Endodermal cell (in vitro differentiated cells): Measurements from ENCODE around the gene PLCB1. TPM values are rescaled to one million over a fixed set of nuclear protein-coding genes. Genes with fewer than 3 reads are reported as not detected.

Source experiments
- DNase-seq: peaks from one replicate; pipeline ENCODE4 v3.0.0-alpha.2; 2017
- H3K27ac ChIP-seq: 2 replicates; pipeline ENCODE4 v1.5.1; 2013; ENCODE audit warnings: mild to moderate bottlenecking, low read depth, low read length, moderate library complexity
- H3K27me3 ChIP-seq: 2 replicates; pipeline ENCODE4 v1.6.1; 2013; ENCODE audit warnings: mild to moderate bottlenecking, low read length, moderate library complexity; ENCODE audit not compliant: insufficient read depth, control insufficient read depth, poor library complexity, severe bottlenecking
- H3K36me3 ChIP-seq: 2 replicates; pipeline ENCODE4 v1.7.0; 2013; ENCODE audit warnings: mild to moderate bottlenecking, low read length, moderate library complexity; ENCODE audit not compliant: control insufficient read depth, insufficient read depth
- H3K4me1 ChIP-seq: one replicate; pipeline ENCODE4 v1.7.0; 2013; ENCODE audit warnings: low read length; ENCODE audit not compliant: control insufficient read depth, insufficient read depth
- H3K4me3 ChIP-seq: 2 replicates; pipeline ENCODE4 v1.5.1; 2013; ENCODE audit warnings: mild to moderate bottlenecking, low read length, moderate library complexity
- H3K9ac ChIP-seq: 2 replicates; pipeline ENCODE4 v1.6.1; 2013; ENCODE audit warnings: mild to moderate bottlenecking, low read length, moderate library complexity; ENCODE audit not compliant: poor library complexity, severe bottlenecking; ENCODE audit errors: extremely low read depth
- H3K9me3 ChIP-seq: 2 replicates; pipeline ENCODE4 v1.6.1; 2013; ENCODE audit warnings: mild to moderate bottlenecking, low read length, moderate library complexity; ENCODE audit not compliant: control insufficient read depth
- H3K27ac Mint-ChIP-seq: 2 replicates; pipeline ENCODE4 v1.8.0; 2020; ENCODE audit warnings: mixed read lengths
- H3K27me3 Mint-ChIP-seq: 2 replicates; pipeline ENCODE4 v1.8.0; 2021; ENCODE audit warnings: mild to moderate bottlenecking, mixed read lengths; ENCODE audit not compliant: insufficient read depth
- H3K36me3 Mint-ChIP-seq: 2 replicates; pipeline ENCODE4 v1.8.0; 2020; ENCODE audit warnings: low read depth, mixed read lengths
- H3K4me1 Mint-ChIP-seq: 2 replicates; pipeline ENCODE4 v1.8.0; 2020; ENCODE audit warnings: mixed read lengths
- H3K4me3 Mint-ChIP-seq: 2 replicates; pipeline ENCODE4 v1.8.0; 2020; ENCODE audit warnings: mild to moderate bottlenecking, moderate library complexity, mixed read lengths
- H3K9me3 Mint-ChIP-seq: 2 replicates; pipeline ENCODE4 v1.8.0; 2020; ENCODE audit warnings: mild to moderate bottlenecking, mixed read lengths
- CTCF ChIP-seq: fragments of 200-600 bp; sonication (generic); conservative IDR thresholded peaks from 2 replicates; pipeline ENCODE4 v1.5.0; 2021; ENCODE audit warnings: antibody characterized with exemption, mild to moderate bottlenecking
- WGBS, 2 experiments: methylation state at CpG; one replicate each; pipeline versions ENCODE4 v1.1.5 to v1.1.7; 2013; ENCODE audit warnings: missing lambda C conversion rate in 2 of 2, mixed read lengths in 1 of 2; ENCODE audit not compliant: insufficient coverage in 1 of 2, insufficient read length in 1 of 2; 5-methylcytosine and 5-hydroxymethylcytosine counted together
- total RNA-seq, 2 donors: library from RNA; stranded (reverse); fragmentation: NEBNext Ultra II Directional in 1 of 2; extraction: Animal tissue kit (Norgen Biotek cat#: 25700) in 1 of 2; gene quantifications; 2 replicates in 1 of 2; 3 replicates in 1 of 2; pipeline ENCODE4 v1.2.1, GENCODE V29; 2021

The PLCB1 gene
- total RNA-seq, 2 donors from 2014 or later, result 15.3 to 16.5 TPM

GRCh38 chr20:8310618-8311017 lies 178.6 kb downstream of the PLCB1 start:
- Histone ChIP-seq H3K27ac (no peak overlapping the region), H3K9ac (no peak overlapping the region), H3K9me3 (peaks cover 5% of the 10 kb centered on the region), H3K27me3 (no peaks in the 10 kb centered on the region), H3K4me1 (peaks cover 16% of the 10 kb centered on the region), H3K4me3 (no peak overlapping the region), H3K36me3 (no peaks in the 10 kb centered on the region)
- no peaks in the 10 kb centered on the region for H3K27me3 Mint-ChIP-seq
- peak overlapping the region; percentile 80 for H3K27ac Mint-ChIP-seq
- peak overlapping the region; percentile 13 for H3K4me3 Mint-ChIP-seq
- DNase-seq, result no peak
- no peaks in the 10 kb centered on the region for H3K9me3 Mint-ChIP-seq
- peaks cover 59% of the 10 kb centered on the region for H3K4me1 Mint-ChIP-seq
- peaks cover 1% of the 10 kb centered on the region for H3K36me3 Mint-ChIP-seq
- WGBS, 2 experiments, result 29% methylated on average over 4 of the region's 4 CpGs; no CpG with 5 or more reads in 1 of the 2 experiments
- no peak for TF ChIP-seq CTCF

- Mint-ChIP-seq H3K36me3 (peaks cover 1% of the 10 kb centered on the region), H3K9me3 (no peaks in the 10 kb centered on the region), H3K4me1 (peaks cover 55% of the 10 kb centered on the region), H3K27ac (no peak overlapping the region), H3K27me3 (no peaks in the 10 kb centered on the region), H3K4me3 (no peak overlapping the region)
- Histone ChIP-seq H3K4me1 (peaks cover 16% of the 10 kb centered on the region), H3K9me3 (peaks cover 5% of the 10 kb centered on the region), H3K36me3 (no peaks in the 10 kb centered on the region), H3K4me3 (no peak overlapping the region), H3K27ac (no peak overlapping the region), H3K9ac (no peak overlapping the region), H3K27me3 (no peaks in the 10 kb centered on the region)
- no peak for TF ChIP-seq CTCF
- DNase-seq, result no peak
- 96 to 100% methylated on average over 1 of the region's 1 CpG for WGBS, 2 experiments
Observed at GRCh38 chr20:8313073-8313472, 181.0 kb downstream of the PLCB1 start.

- DNase-seq, result no peak
- WGBS, 2 experiments, result 93 to 94% methylated on average over 8 to 10 of the region's 10 CpGs
- Mint-ChIP-seq H3K4me1 (peaks cover 36% of the 10 kb centered on the region), H3K27ac (no peak overlapping the region), H3K36me3 (peaks cover 1% of the 10 kb centered on the region), H3K27me3 (no peaks in the 10 kb centered on the region), H3K9me3 (no peaks in the 10 kb centered on the region), H3K4me3 (no peak overlapping the region)
- Histone ChIP-seq H3K27me3 (no peaks in the 10 kb centered on the region), H3K27ac (no peak overlapping the region), H3K9ac (no peak overlapping the region), H3K9me3 (peaks cover 5% of the 10 kb centered on the region), H3K4me1 (peaks cover 10% of the 10 kb centered on the region), H3K4me3 (no peak overlapping the region), H3K36me3 (no peaks in the 10 kb centered on the region)
- no peak for TF ChIP-seq CTCF
Observed at GRCh38 chr20:8315639-8316573, 183.8 kb downstream of the PLCB1 start.
